Activated naive CD4-positive, alpha-beta T cell treated with anti-CD3 and anti-CD28 coated beads, Interleukin-2, amount 10 ng/mL, durations not matched to agents 7 days and 5 days (primary cell): ENCODE results near the gene CTCF.

Source experiments
- CTCF ChIA-PET: fragments of 350-600 bp; sonication (Branson Sonifier 250); formaldehyde crosslinking; loops from one replicate; lab custom pipeline; 2021; ENCODE audit warnings: antibody characterized with exemption; lab: Charles Lee
- DNase-seq: peaks from one replicate; pipeline ENCODE4 v3.0.0-alpha.2; 2020
- H3K27ac Mint-ChIP-seq: one replicate; pipeline ENCODE4 v1.8.0; 2021; ENCODE audit warnings: mild to moderate bottlenecking, moderate library complexity, mixed read lengths
- H3K27me3 Mint-ChIP-seq: one replicate; pipeline ENCODE4 v1.8.0; 2021; ENCODE audit warnings: mild to moderate bottlenecking, mixed read lengths
- H3K36me3 Mint-ChIP-seq: one replicate; pipeline ENCODE4 v1.8.0; 2021; ENCODE audit warnings: mixed read lengths
- H3K4me1 Mint-ChIP-seq: one replicate; pipeline ENCODE4 v1.8.0; 2021; ENCODE audit warnings: mixed read lengths
- H3K4me3 Mint-ChIP-seq: one replicate; pipeline ENCODE4 v1.8.0; 2021; ENCODE audit warnings: mild to moderate bottlenecking, moderate library complexity, mixed read lengths
- H3K9me3 Mint-ChIP-seq: one replicate; pipeline ENCODE4 v1.8.0; 2021; ENCODE audit warnings: mixed read lengths

CTCF gene

GRCh38 chr16:67657751-67658518 is 95.6 kb downstream of the CTCF start:
- H3K36me3 Mint-ChIP-seq = peaks cover 23% of the 10 kb centered on the region
- H3K27ac Mint-ChIP-seq = no peak overlapping the region
- no peaks in the 10 kb centered on the region for H3K27me3 Mint-ChIP-seq
- H3K4me3 Mint-ChIP-seq = peak overlapping the region; percentile 95
- no peak for DNase-seq
- no peaks in the 10 kb centered on the region for H3K9me3 Mint-ChIP-seq
- CTCF ChIA-PET = interaction anchor here (1.1 to 4.9 kb wide), 4 partner anchors 14 to 137 kb away, joined by 3 to 33 read pairs (median 24); partner anchors contain the start of genes CARMIL2 and CTCF
- H3K4me1 Mint-ChIP-seq = peaks cover 32% of the 10 kb centered on the region

- CTCF ChIA-PET = interaction anchor here (0.5 to 4.9 kb wide), 6 partner anchors 15 to 138 kb away, joined by 3 to 33 read pairs (median 14); partner anchors contain the start of genes CARMIL2 and CTCF
- H3K36me3 Mint-ChIP-seq = peaks cover 23% of the 10 kb centered on the region
- H3K4me3 Mint-ChIP-seq = peak overlapping the region; percentile 95
- H3K27me3 Mint-ChIP-seq = no peaks in the 10 kb centered on the region
- H3K9me3 Mint-ChIP-seq = no peaks in the 10 kb centered on the region
- peak overlapping the region; percentile 97 for H3K27ac Mint-ChIP-seq
- DNase-seq = no peak
- peaks cover 33% of the 10 kb centered on the region for H3K4me1 Mint-ChIP-seq
Measured at GRCh38 chr16:67658849-67659674, 96.7 kb downstream of the CTCF start.

- no peaks in the 10 kb centered on the region for H3K9me3 Mint-ChIP-seq
- H3K36me3 Mint-ChIP-seq = peaks cover 24% of the 10 kb centered on the region
- peak within 1 kb of the TSS; percentile 97 for H3K27ac Mint-ChIP-seq
- peak; percentile 93 for DNase-seq
- no peaks in the 10 kb centered on the region for H3K27me3 Mint-ChIP-seq
- H3K4me3 Mint-ChIP-seq = peak within 1 kb of the TSS; percentile 95
- H3K4me1 Mint-ChIP-seq = peaks cover 33% of the 10 kb centered on the region
- CTCF ChIA-PET = interaction anchor here (1.1 to 4.9 kb wide), 4 partner anchors 16 to 139 kb away, joined by 3 to 33 read pairs (median 24); partner anchors contain the start of gene CARMIL2
Measured at GRCh38 chr16:67659675-67660563, 97.6 kb downstream of the CTCF start, which contains the start of gene ACD. Gene ACD, minus strand, starts transcription at chr16:67660260. Its CDS starts 40 bp downstream, at chr16:67660220.

GRCh38 chr16:67660564-67661028 is 98.3 kb downstream of the CTCF start, which contains the start of gene PARD6A:
Gene PARD6A, plus strand, starts transcription at chr16:67660960. Its CDS starts 79 bp downstream, at chr16:67661039.
- peaks cover 34% of the 10 kb centered on the region for H3K4me1 Mint-ChIP-seq
- peak; percentile 98 for DNase-seq
- no peaks in the 10 kb centered on the region for H3K9me3 Mint-ChIP-seq
- H3K27ac Mint-ChIP-seq = peak within 1 kb of the TSS; percentile 97
- peak within 1 kb of the TSS; percentile 95 for H3K4me3 Mint-ChIP-seq
- no peaks in the 10 kb centered on the region for H3K27me3 Mint-ChIP-seq
- CTCF ChIA-PET = interaction anchor here (1.1 to 4.9 kb wide), 4 partner anchors 16 to 140 kb away, joined by 3 to 33 read pairs (median 24); partner anchors contain the start of gene CARMIL2
- peaks cover 22% of the 10 kb centered on the region for H3K36me3 Mint-ChIP-seq

GRCh38 chr16:67661101-67661761 is 98.9 kb downstream of the CTCF start:
- peak overlapping the region; percentile 95 for H3K4me3 Mint-ChIP-seq
- DNase-seq = peak; percentile 51
- H3K36me3 Mint-ChIP-seq = peaks cover 19% of the 10 kb centered on the region
- H3K4me1 Mint-ChIP-seq = peaks cover 36% of the 10 kb centered on the region
- no peaks in the 10 kb centered on the region for H3K9me3 Mint-ChIP-seq
- no peaks in the 10 kb centered on the region for H3K27me3 Mint-ChIP-seq
- CTCF ChIA-PET = interaction anchor here (0.6 to 4.9 kb wide), 4 partner anchors 17 to 141 kb away, joined by 4 to 33 read pairs (median 24); partner anchors contain the start of gene CARMIL2
- H3K27ac Mint-ChIP-seq = peak overlapping the region; percentile 86

- Mint-ChIP-seq H3K27ac (no peak overlapping the region), H3K4me1 (peaks cover 38% of the 10 kb centered on the region)
- CTCF ChIA-PET = interaction anchor here (1.4 to 10.0 kb wide), 7 partner anchors 10 to 141 kb away, joined by 3 to 151 read pairs (median 15); partner anchors contain the start of genes CARMIL2 and CTCF
Measured at GRCh38 chr16:67661886-67662652, 99.7 kb downstream of the CTCF start.

GRCh38 chr16:67662653-67663010 is 100.3 kb downstream of the CTCF start:
- H3K27ac Mint-ChIP-seq = no peak overlapping the region
- H3K9me3 Mint-ChIP-seq = no peaks in the 10 kb centered on the region
- CTCF ChIA-PET = interaction anchor here (1.1 to 10.0 kb wide), 8 partner anchors 10 to 280 kb away, joined by 3 to 151 read pairs (median 8); partner anchors contain the start of genes CARMIL2 and CTCF
- no peak for DNase-seq
- H3K27me3 Mint-ChIP-seq = peaks cover 4% of the 10 kb centered on the region
- H3K36me3 Mint-ChIP-seq = peaks cover 17% of the 10 kb centered on the region
- peaks cover 43% of the 10 kb centered on the region for H3K4me1 Mint-ChIP-seq
- peak overlapping the region; percentile 23 for H3K4me3 Mint-ChIP-seq

More at GRCh38 chr16:67661886-67662652, 99.7 kb downstream of the CTCF start:
- Mint-ChIP-seq H3K27me3 (peaks cover 4% of the 10 kb centered on the region), H3K4me3 (peak overlapping the region; percentile 95), H3K9me3 (no peaks in the 10 kb centered on the region), H3K36me3 (peaks cover 19% of the 10 kb centered on the region)
- no peak for DNase-seq

GRCh38 chr16:67663151-67663876 is 101.0 kb downstream of the CTCF start:
- no peak overlapping the region for H3K27ac Mint-ChIP-seq
- peaks cover 13% of the 10 kb centered on the region for H3K36me3 Mint-ChIP-seq
- DNase-seq = peak; percentile 58

GRCh38 chr16:67663877-67664222 is 101.5 kb downstream of the CTCF start:
- H3K4me3 Mint-ChIP-seq = no peak overlapping the region
- CTCF ChIA-PET = interaction anchor here (0.5 to 10.0 kb wide), 8 partner anchors 9 to 279 kb away, joined by 3 to 151 read pairs (median 8); partner anchors contain the start of genes CARMIL2 and CTCF

More at GRCh38 chr16:67663151-67663876, 101.0 kb downstream of the CTCF start:
- Mint-ChIP-seq H3K27me3 (peaks cover 4% of the 10 kb centered on the region), H3K4me3 (no peak overlapping the region), H3K4me1 (peaks cover 43% of the 10 kb centered on the region), H3K9me3 (no peaks in the 10 kb centered on the region)
- CTCF ChIA-PET = interaction anchor here (0.5 to 10.0 kb wide), 10 partner anchors 9 to 279 kb away, joined by 3 to 151 read pairs (median 4); partner anchors contain the start of genes CARMIL2 and CTCF

GRCh38 chr16:67664258-67664657 is 101.9 kb downstream of the CTCF start:
- CTCF ChIA-PET = interaction anchor here (0.7 to 10.0 kb wide), 7 partner anchors 8 to 142 kb away, joined by 3 to 151 read pairs (median 11); partner anchors contain the start of genes CARMIL2 and CTCF
- Mint-ChIP-seq H3K4me3 (peak overlapping the region; percentile 8), H3K4me1 (peaks cover 41% of the 10 kb centered on the region), H3K9me3 (no peaks in the 10 kb centered on the region), H3K27me3 (peaks cover 4% of the 10 kb centered on the region), H3K36me3 (peaks cover 10% of the 10 kb centered on the region), H3K27ac (no peak overlapping the region)
- DNase-seq = no peak

More at GRCh38 chr16:67663877-67664222, 101.5 kb downstream of the CTCF start:
- H3K36me3 Mint-ChIP-seq = peaks cover 13% of the 10 kb centered on the region
- peaks cover 4% of the 10 kb centered on the region for H3K27me3 Mint-ChIP-seq
- DNase-seq = no peak
- H3K27ac Mint-ChIP-seq = no peak overlapping the region
- peaks cover 42% of the 10 kb centered on the region for H3K4me1 Mint-ChIP-seq
- no peaks in the 10 kb centered on the region for H3K9me3 Mint-ChIP-seq

GRCh38 chr16:67664871-67665270 is 102.5 kb downstream of the CTCF start:
- H3K36me3 Mint-ChIP-seq = peaks cover 9% of the 10 kb centered on the region
- H3K9me3 Mint-ChIP-seq = no peaks in the 10 kb centered on the region
- peaks cover 41% of the 10 kb centered on the region for H3K4me1 Mint-ChIP-seq
- CTCF ChIA-PET = interaction anchor here (1.7 to 10.0 kb wide), 4 partner anchors 20 to 142 kb away, joined by 4 to 151 read pairs (median 45); partner anchors contain the start of gene CARMIL2
- H3K4me3 Mint-ChIP-seq = peak overlapping the region; percentile 46
- DNase-seq = no peak
- H3K27me3 Mint-ChIP-seq = peaks cover 4% of the 10 kb centered on the region
- H3K27ac Mint-ChIP-seq = no peak overlapping the region
